Right cardiac atrium (tissue), 5 donors: ENCODE data around the gene KCNK4. TPM values are rescaled to one million over a fixed set of nuclear protein-coding genes. Genes with fewer than 3 reads are reported as not detected.
"Not testable (repeated sequence)": the region's sequence is repeated elsewhere in the genome, so short reads cannot be mapped to it uniquely, and the experiment has no call there.

Experiments
- ATAC-seq, 2 donors: fragments of 200-7000 bp; cut with Tn5 transposase; one replicate each; pipeline versions ENCODE4 v1.8.0 to v1.9.1; 2020; ENCODE audit warnings: moderate library complexity in 2 of 2, mild to moderate bottlenecking in 1 of 2
- DNase-seq, 3 donors: peaks; one replicate each; pipeline ENCODE4 v3.0.0-alpha.2; 2020
- H3K27ac ChIP-seq: one replicate; pipeline ENCODE4 v1.5.1; 2013; ENCODE audit warnings: mild to moderate bottlenecking, low read length, control low read depth, moderate library complexity
- H3K27me3 ChIP-seq: one replicate; pipeline ENCODE4 v1.6.1; 2013; ENCODE audit not compliant: control insufficient read depth, insufficient read depth
- H3K4me1 ChIP-seq: one replicate; pipeline ENCODE4 v1.6.1; 2013; ENCODE audit warnings: low read length; ENCODE audit not compliant: control insufficient read depth, insufficient read depth
- H3K4me3 ChIP-seq: one replicate; pipeline ENCODE4 v1.5.1; 2013; ENCODE audit warnings: low read length, control low read depth
- H3K9me3 ChIP-seq: one replicate; pipeline ENCODE4 v1.6.1; 2013; ENCODE audit warnings: low read length; ENCODE audit not compliant: control insufficient read depth
- WGBS: extraction: QIAGEN DNeasy Blood & Tissue Kit; methylation state at CpG from one replicate; pipeline ENCODE4 v1.1.7; 2013; 5-methylcytosine and 5-hydroxymethylcytosine counted together
- intact Hi-C, 4 donors: fragments of 100-400 bp; cut with DNase I; formaldehyde crosslinking; loops; one replicate each; pipeline versions ENCODE4 v1.11.0 to v1.14.0; 2022 to 2023
- long read RNA-seq, 4 donors: library from polyadenylated mRNA; unstranded; transcript quantifications; one replicate each; pipeline ENCODE4 v2.0.0, GENCODE V29; 2020 to 2021
- polyA plus RNA-seq: library from polyadenylated mRNA; stranded (reverse); fragments of 200-250 nt; gene quantifications from one replicate; pipeline ENCODE4 v1.2.3, GENCODE V29; 2013
- total RNA-seq, 4 donors: library from RNA; stranded (reverse); fragmentation: NEBNext Ultra II Directional; extraction: Animal tissue kit (Norgen Biotek cat#: 25700); gene quantifications; one replicate each; pipeline ENCODE4 v1.2.1, GENCODE V29; 2021
- donor health status: healthy with polysubstance abuse.
- donor health status: DM: no; HTN: yes; CAD: no.
- donor health status: DM: no; HTN: no; CAD: no.
- donor health status: DM: no; HTN: yes; CAD: no; lungs with severe emphysema.
- donor health status: DM: yes; HTN: yes; CAD: no.

The KCNK4 gene
- total RNA-seq (not detected), polyA plus RNA-seq (0.05 TPM)
- long read RNA-seq, donor 1, result 0 reads
- long read RNA-seq, donor 2, result 0 reads
- long read RNA-seq, donor 3, result 0 reads
- long read RNA-seq, donor 4, result 0 reads

DNA sequence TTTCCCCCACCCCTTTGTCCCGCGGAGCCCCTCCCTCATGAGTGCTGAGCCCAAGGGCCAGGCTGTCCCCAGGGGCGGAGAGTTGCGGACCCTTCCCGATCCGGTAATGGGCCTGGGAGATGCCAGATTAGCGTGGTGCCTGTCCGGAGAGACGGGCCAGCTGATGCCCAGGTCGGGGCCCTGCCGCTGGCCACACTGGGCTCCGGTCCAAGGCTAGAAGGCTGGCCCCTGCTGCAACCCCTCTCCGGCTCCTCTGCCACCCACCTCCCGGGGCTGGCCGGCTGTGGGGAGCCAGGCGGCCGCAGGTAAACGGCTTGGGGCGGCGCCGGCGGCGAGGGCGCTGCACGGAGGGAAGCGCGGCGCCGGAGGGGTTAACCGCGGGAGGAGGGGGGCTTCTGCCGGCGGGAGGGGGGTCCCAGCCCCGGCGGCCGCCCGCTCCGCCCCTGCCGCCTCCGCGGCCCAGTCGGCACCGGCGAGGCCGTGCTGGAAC lies at the start of gene KCNK4:
Gene KCNK4, plus strand, starts transcription at position 41 of the 490 bp plus-strand sequence. CDS start 1,717 bp downstream, outside the sequence.
- no peak for ATAC-seq
- peaks cover 5% of the 10 kb centered on the region for H3K4me1 ChIP-seq
- peak within 1 kb of the TSS; percentile 39 for H3K4me3 ChIP-seq
- intact Hi-C loops, result no loop called here
- DNase-seq, result no peak
- WGBS, result 3% methylated on average over 45 of the region's 45 CpGs
- H3K27me3 ChIP-seq, result no peaks in the 10 kb centered on the region
- no peak within 1 kb of the TSS for H3K27ac ChIP-seq
- no peaks in the 10 kb centered on the region for H3K9me3 ChIP-seq

- under 1% methylated on average over 63 of the region's 63 CpGs for WGBS
- Histone ChIP-seq H3K4me3 (peak overlapping the region; percentile 81), H3K4me1 (peaks cover 7% of the 10 kb centered on the region), H3K27me3 (no peaks in the 10 kb centered on the region), H3K9me3 (no peaks in the 10 kb centered on the region), H3K27ac (peak overlapping the region; percentile 59)
- ATAC-seq (peak; percentile 5 to 29), DNase-seq (peak in 1 of 3 donors; percentile 72)
- intact Hi-C loops, result no loop called here
Measured at GRCh38 chr11:64241491-64242374, 49.4 kb upstream of the KCNK4 start.

GRCh38 chr11:64243236-64243854 lies 47.8 kb upstream of the KCNK4 start:
- 84% methylated on average over 8 of the region's 8 CpGs for WGBS
- H3K27ac ChIP-seq, result no peak overlapping the region

DNA sequence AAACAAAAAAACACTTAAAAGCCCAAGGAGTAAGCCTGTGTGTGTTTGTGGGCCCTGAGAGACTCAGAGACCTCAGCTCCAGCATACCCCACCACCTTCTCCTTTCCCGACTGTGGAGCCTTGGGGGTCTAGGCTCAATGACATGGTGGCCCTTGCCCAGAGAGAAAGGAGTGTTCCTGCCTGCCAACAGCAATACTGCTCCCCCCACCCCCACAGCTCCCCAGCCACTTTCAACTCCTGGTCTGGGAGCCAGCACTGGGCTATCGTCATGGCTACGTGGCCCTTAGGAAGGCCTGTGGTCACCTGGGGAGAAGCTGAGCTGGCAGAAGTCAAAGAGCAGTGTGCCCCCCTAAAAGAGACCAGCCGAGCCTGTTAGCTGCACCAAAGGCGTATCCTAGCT lies 47.0 kb upstream of the KCNK4 start:
- Histone ChIP-seq H3K9me3 (no peaks in the 10 kb centered on the region), H3K4me3 (no peak overlapping the region), H3K27me3 (no peaks in the 10 kb centered on the region), H3K27ac (no peak overlapping the region), H3K4me1 (peaks cover 7% of the 10 kb centered on the region)
- ATAC-seq (no peak), DNase-seq (no peak)
- intact Hi-C loops, result no loop called here
- 57% methylated on average over 5 of the region's 5 CpGs for WGBS

More at GRCh38 chr11:64243236-64243854, 47.8 kb upstream of the KCNK4 start:
- Histone ChIP-seq H3K9me3 (no peaks in the 10 kb centered on the region), H3K27me3 (no peaks in the 10 kb centered on the region), H3K4me3 (no peak overlapping the region), H3K4me1 (peaks cover 7% of the 10 kb centered on the region)
- no peak for ATAC-seq
- intact Hi-C loops, result no loop called here
- DNase-seq, result peak in 1 of 3 donors; percentile 73

- H3K9me3 ChIP-seq, result no peaks in the 10 kb centered on the region
- no peak overlapping the region for H3K4me3 ChIP-seq
- WGBS, result 39% methylated on average over 6 of the region's 6 CpGs
- peaks cover 7% of the 10 kb centered on the region for H3K4me1 ChIP-seq
- no peaks in the 10 kb centered on the region for H3K27me3 ChIP-seq
- DNase-seq (no peak), ATAC-seq (no peak)
- H3K27ac ChIP-seq, result peak overlapping the region; percentile 65
- intact Hi-C loops, result no loop called here
Measured at GRCh38 chr11:64244966-64245365, 46.1 kb upstream of the KCNK4 start.

- ATAC-seq, result no peak
- H3K27me3 ChIP-seq, result no peaks in the 10 kb centered on the region
- H3K4me1 ChIP-seq, result peaks cover 5% of the 10 kb centered on the region
- intact Hi-C loops, result no loop called here
- H3K27ac ChIP-seq, result peak overlapping the region; percentile 65
- peak overlapping the region; percentile 49 for H3K4me3 ChIP-seq
- WGBS, result 9% methylated on average over 6 of the region's 6 CpGs
- peak; percentile 53 to 82 (median 77) for DNase-seq
- H3K9me3 ChIP-seq, result no peaks in the 10 kb centered on the region
Measured at GRCh38 chr11:64245401-64245796, 45.7 kb upstream of the KCNK4 start.

DNA sequence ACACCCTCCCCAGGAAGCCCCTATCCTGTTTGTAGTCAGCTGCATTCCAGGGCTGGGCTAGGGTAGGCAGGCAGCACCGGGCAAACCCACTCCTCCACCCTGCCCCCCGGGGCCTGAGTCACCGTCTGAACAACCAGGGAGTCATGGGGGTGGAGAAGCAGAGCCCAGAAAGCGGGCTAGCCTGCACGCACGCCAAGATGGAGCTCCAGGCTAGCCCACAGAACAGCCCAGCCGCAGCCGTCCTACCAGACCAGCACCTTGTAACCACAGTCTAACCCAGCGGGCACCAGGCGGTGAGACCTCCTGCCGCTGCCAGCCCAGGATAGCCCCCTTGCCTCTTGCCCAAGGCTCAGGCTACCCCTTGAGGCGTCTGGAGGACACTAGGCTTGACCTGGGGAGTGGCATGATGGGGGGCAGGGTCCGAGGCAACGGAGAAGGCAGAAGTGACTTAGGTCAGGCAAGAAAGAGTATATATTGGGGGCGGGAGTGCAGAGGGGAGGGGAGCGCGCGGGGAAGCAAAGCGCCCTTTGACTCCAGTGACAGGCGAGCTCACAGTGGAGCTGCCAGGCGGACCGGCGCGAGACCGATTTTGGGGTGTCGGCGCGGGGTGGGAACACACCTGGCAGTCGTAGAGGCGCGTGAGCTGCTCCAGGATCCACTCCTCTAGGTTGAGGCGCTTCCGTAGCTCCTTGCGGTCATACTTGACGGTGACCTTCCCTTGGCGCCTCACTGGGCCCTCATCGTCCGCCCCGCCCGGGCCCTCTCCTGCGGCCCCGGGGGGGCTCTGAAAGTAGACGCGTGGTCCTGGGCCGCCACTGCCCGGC lies 45.1 kb upstream of the KCNK4 start:
- 1% methylated on average over 46 of the region's 46 CpGs for WGBS
- Histone ChIP-seq H3K9me3 (no peaks in the 10 kb centered on the region), H3K27me3 (no peaks in the 10 kb centered on the region), H3K4me1 (peaks cover 4% of the 10 kb centered on the region), H3K27ac (peak overlapping the region; percentile 65), H3K4me3 (peak overlapping the region; percentile 49)
- DNase-seq (peak; percentile 82 to 90 (median 88)), ATAC-seq (peak in 1 of 2 donors; percentile 1)
- intact Hi-C loops, result no loop called here

GRCh38 chr11:64246621-64246870 lies 44.6 kb upstream of the KCNK4 start:
- DNase-seq, H3K4me1 ChIP-seq, intact Hi-C loops, H3K27me3 ChIP-seq, ATAC-seq, H3K9me3 ChIP-seq, H3K27ac ChIP-seq: not testable (repeated sequence)
- WGBS, result 2% methylated on average over 39 of the region's 43 CpGs
- H3K4me3 ChIP-seq, result peak overlapping the region; percentile 49

DNA sequence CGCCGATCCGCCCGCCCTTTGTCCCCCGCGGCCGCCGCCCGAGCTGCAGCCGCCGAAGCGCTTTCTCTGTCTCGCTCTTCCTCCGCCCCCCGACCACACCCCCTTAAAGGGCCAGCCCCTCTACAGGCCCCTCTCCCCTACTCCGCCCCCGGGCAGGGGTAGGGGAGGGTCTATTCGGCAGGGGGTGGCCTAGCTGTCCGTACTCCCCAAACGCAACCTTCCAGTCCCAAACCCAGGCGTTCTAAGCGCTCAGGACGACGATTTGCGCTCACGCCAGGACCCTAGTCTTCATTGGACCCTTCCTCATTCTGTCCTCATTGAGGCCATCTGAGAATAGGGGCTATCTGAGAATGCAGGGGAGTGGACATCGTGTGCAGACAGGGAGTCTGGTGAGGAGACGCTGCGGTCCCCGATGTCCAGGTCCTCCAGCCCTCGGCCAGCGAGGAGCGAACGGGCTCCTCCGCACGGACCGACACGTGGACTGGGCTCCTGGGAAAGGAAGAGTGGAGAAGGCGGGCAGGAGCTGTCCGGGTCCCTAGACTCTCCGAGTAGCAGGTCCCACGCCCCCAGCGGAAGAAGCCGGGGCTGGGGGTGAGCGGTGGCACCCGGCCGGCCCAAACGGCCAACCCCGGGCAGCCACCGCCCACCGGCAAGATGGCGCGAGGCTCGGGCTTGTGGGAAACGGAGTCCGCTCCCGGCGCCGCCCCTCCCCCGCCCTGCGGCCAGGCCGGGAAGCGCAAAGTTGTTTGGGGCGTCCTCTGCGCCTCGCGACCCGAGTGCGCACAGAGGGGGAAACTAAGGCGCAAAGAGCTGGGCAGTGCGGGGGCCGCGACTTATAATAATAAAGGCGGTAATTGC lies 44.0 kb upstream of the KCNK4 start, which contains the start of gene PPP1R14B:
Gene PPP1R14B, minus strand, starts transcription at position 73 of the 858 bp plus-strand sequence. CDS start 270 bp downstream, outside the sequence.
- under 1% methylated on average over 73 of the region's 74 CpGs for WGBS

More for the DNA sequence above, 44.0 kb upstream of the KCNK4 start, which contains the start of gene PPP1R14B:
- intact Hi-C loops, result no loop called here
- H3K4me1 ChIP-seq, result peaks cover 4% of the 10 kb centered on the region
- DNase-seq (peak; percentile 92 to 97 (median 96)), ATAC-seq (peak; percentile 73 to 76)
- H3K9me3 ChIP-seq, result no peaks in the 10 kb centered on the region
- H3K27me3 ChIP-seq, result no peaks in the 10 kb centered on the region
- H3K4me3 ChIP-seq, result peak within 1 kb of the TSS; percentile 49
- peak within 1 kb of the TSS; percentile 65 for H3K27ac ChIP-seq
